Right ventricle myocardium superior (tissue), 1 donor: ENCODE results near the gene RDH5. TPM values are rescaled to one million over a fixed set of nuclear protein-coding genes. Genes with fewer than 3 reads are reported as not detected.

Experiments used
- ATAC-seq: fragments of 200-7000 bp; cut with Tn5 transposase; one replicate; pipeline ENCODE4 v1.9.1; 2020; ENCODE audit warnings: mild to moderate bottlenecking; ENCODE audit not compliant: poor library complexity
- DNase-seq: peaks from one replicate; pipeline ENCODE4 v3.0.0-alpha.2; 2020
- intact Hi-C: fragments of 100-400 bp; cut with DNase I; formaldehyde crosslinking; loops from one replicate; pipeline ENCODE4 v1.11.2; 2022
- total RNA-seq: library from RNA; stranded (reverse); fragmentation: NEBNext Ultra II Directional; extraction: Animal tissue kit (Norgen Biotek cat#: 25700); gene quantifications from one replicate; pipeline ENCODE4 v1.2.1, GENCODE V29; 2021
- donor health status: DM: no; HTN: yes; CAD: no; lungs with severe emphysema.

The RDH5 gene
- total RNA-seq, 1 donor from 2014 or later = 10.1 TPM

DNA sequence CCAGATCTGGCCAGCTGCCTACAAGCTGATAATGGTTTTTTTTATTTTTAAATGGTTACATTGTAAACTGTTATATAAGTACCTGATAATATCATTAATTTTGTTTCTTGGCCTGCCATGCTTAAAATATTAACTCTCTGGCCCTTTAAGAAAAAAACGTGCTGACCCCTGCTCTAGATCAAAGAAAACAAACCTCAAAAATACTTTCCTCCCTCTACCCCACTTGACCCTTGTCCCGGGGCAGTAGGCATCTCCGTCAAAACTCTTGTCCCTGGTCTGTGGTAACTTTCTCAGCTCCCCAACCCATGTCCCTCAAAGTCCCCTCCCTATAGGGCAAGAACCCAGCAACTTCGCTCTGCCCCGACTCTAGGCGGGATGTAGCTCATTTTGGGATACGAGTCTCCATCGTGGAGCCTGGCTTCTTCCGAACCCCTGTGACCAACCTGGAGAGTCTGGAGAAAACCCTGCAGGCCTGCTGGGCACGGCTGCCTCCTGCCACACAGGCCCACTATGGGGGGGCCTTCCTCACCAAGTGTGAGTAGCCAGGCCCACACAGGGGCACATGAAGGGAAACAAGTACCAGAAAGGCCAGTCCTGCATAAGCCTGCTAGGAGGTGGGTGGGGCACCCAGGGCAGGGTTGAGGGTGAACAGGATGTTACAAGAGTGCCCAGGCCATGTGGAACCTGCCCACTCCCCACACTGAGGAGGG, 3.5 kb downstream of the RDH5 start:
- DNase-seq (peak; percentile 42), ATAC-seq (no peak)
- intact Hi-C loops = no loop called here

DNA sequence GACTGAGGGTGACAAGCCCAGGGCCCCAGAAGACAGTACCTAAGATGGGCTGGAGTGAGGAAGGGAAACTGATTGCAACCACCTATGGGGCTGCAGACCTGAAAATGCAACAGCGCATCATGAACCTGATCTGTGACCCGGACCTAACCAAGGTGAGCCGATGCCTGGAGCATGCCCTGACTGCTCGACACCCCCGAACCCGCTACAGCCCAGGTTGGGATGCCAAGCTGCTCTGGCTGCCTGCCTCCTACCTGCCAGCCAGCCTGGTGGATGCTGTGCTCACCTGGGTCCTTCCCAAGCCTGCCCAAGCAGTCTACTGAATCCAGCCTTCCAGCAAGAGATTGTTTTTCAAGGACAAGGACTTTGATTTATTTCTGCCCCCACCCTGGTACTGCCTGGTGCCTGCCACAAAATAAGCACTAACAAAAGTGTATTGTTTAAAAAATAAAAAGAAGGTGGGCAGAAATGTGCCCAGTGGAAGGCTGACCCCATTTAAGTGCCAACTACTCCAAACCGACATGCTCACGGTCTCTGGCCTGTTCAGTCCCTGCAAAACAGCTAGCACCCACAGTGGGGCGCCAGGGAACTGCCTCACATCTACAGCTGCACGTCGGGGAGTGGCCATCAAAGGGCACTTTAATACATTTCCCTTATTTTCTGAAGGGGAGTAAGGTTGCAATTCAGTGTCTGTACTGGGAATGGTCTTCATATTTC, 4.2 kb downstream of the RDH5 start:
- peak; percentile 84 for DNase-seq
- no peak for ATAC-seq
- intact Hi-C loops = no loop called here

DNA sequence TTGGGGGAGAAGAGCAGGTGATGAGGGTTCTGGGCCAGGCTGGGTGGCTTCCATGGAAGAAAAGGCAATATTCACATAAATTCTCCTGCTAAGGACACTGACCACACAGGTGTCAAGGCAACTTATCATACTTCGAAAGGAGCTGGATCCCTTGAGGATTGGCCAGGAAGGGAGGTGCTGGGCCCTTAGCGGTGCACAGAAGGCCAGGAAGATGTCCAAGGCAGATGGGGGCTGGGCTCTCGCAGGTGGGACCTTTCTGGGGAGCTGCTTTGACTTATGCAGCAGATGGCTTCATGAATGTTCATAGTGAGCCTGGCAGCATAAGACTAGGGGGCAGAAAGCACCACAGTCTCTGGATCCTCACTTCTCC, 4.7 kb downstream of the RDH5 start:
- DNase-seq (peak; percentile 37), ATAC-seq (no peak)
- intact Hi-C loops = no loop called here

DNA sequence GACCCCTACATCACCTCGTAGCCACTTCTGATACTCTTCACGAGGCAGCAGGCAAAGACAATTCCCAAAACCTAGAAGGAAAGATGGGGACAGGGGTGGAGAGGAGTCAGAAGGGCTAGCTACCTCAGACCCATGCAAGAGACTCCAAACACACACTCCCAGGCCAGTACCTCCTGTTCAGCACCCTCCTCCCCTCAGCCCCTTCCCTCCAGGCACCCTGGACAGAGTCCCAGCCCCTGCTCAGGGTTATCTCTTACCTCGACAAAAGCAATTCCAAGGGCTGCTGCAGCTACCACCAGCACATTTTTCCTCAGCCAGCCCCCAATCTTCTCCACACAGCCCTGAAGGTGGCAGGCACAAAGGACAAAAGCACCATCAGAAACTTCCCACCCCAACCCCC, 5.4 kb downstream of the RDH5 start:
- ATAC-seq (no peak), DNase-seq (no peak)
- intact Hi-C loops = no loop called here

DNA sequence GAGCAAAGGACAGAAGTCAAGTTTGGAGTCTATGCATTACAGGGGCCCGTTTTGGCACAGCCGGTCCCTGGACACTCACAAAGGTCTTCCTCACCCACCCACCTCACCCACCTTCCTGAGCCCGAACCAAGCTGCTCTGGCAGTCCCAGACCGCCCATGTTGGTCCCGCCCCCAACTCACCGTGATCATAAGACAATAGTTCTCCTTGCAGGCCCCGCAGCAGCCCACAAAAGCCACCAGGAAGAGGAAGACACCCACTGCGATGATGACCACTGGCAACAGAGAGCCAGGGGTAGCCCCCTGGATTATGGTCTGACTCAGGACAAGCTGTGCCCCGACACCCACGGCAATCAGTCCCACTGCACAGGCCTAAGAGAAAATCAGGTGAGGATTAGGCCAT, 6.8 kb downstream of the RDH5 start:
- DNase-seq = no peak
- intact Hi-C loops = no loop called here

DNA sequence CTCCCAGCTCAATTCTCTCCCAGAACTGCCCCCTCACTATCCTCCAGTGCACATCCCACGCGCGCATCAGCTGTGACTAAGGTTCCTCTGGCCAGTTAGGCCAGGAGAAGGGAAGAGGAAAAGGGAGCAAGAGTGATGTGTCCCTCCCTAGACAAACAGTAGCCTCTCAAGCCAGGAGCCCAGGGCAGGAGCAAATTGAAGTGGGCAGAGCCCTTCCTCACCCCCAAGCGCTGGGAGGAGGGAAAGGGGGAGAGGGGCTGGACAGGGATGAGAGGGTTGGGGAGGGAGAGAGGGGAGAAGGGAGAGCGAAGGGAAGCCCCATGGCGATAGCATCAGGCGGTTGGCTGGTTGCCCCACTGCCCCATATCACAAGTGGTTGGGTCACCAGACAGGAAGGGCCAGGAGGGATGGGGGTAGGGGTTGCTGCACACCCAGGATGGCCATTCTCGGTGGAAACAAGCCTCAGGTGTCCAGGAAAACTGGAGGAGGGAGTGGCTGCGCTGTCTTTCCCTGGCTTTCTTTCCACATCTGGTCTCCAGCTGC, 7.5 kb downstream of the RDH5 start:
- peak; percentile 81 for DNase-seq
- no peak for ATAC-seq
- intact Hi-C loops = no loop called here

More for the DNA sequence above, 6.8 kb downstream of the RDH5 start:
- no peak for ATAC-seq

DNA sequence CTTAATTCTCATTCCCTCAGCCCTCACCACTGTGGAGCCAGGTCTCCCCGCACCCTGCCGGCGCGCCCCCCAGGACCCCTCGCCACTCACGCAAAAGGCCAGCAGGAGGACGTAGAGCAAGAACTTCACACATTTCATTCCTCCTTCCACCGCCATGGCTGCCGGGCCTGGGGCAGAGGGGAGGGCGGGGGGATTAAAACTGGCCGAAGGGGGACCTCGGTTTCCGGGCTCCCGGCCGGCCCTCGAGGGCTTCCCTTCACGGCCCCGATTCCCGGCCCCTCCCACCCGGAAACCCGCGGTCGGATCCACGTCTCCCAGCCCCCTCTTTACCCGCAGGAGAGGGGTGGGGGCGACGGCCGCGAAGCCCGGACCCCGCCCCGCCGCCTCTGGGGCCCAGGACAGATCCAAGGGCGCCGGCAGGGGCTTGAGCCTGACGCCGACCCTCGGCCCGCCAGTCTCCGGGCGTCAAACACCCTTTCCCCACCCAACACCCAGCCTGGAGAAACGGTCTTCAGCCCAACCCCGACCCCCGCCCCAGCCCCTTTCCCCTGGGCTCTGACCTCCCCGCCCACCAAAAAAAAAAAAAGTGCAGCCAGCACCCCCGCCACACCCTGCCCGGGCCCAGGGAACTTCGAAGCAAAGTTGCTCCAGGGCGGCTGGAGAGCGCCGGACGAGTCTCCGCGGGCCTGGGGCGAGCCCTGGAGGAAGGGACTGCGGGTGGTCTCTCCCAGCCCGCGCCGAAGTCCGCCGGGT, 8.2 kb downstream of the RDH5 start:
- DNase-seq (peak; percentile 85), ATAC-seq (peak; percentile 51)
- intact Hi-C loops = no loop called here

DNA sequence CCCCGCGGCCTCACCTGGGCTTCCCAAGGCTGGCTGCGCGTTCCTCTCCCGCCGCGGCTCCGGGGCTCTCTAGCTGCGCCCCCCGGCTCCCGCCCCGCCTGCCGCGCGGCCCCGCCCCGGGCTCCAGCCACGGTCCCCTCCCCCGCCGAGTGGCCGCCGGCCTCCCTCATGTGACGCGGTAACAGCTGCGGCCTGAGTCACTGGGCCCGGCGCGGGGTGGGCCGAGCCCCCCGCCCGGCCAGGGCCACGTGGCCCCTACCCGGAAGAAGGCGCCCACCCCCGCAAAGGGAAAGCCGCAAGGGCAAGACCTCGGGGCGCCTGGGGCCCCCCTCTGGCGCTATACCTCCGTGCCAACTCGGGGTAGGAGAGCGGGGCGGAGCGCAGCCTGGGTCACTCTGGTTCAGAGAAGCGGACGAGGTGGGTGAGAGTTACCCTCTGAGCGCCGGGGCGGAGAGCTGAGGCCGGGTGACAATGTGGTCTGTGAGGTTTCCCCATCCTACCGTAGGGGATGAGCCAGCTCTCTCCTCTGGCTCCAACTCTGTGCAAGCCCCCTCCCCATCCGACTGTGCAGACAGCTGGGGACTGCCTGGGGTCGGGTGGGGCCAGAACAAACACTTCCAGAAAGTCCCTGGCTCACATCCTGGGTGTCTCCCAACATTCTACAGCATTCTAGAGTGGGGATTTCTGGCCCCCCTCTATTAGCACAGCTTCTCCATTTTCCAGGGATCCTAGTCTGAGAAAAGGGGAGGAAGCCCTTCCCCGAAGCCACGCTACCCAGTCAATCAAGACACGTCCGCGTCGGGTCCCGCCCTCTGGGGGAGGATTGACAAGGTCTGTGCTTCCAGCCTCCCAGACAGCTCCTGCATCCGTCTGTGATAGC, 9.0 kb downstream of the RDH5 start, which contains the start of gene CD63:
Gene CD63, minus strand, starts transcription at position 71 of the 880 bp plus-strand sequence. CDS start 668 bp downstream, outside the sequence.
- ATAC-seq (peak; percentile 90), DNase-seq (peak; percentile 95)
- intact Hi-C loops = no loop called here

DNA sequence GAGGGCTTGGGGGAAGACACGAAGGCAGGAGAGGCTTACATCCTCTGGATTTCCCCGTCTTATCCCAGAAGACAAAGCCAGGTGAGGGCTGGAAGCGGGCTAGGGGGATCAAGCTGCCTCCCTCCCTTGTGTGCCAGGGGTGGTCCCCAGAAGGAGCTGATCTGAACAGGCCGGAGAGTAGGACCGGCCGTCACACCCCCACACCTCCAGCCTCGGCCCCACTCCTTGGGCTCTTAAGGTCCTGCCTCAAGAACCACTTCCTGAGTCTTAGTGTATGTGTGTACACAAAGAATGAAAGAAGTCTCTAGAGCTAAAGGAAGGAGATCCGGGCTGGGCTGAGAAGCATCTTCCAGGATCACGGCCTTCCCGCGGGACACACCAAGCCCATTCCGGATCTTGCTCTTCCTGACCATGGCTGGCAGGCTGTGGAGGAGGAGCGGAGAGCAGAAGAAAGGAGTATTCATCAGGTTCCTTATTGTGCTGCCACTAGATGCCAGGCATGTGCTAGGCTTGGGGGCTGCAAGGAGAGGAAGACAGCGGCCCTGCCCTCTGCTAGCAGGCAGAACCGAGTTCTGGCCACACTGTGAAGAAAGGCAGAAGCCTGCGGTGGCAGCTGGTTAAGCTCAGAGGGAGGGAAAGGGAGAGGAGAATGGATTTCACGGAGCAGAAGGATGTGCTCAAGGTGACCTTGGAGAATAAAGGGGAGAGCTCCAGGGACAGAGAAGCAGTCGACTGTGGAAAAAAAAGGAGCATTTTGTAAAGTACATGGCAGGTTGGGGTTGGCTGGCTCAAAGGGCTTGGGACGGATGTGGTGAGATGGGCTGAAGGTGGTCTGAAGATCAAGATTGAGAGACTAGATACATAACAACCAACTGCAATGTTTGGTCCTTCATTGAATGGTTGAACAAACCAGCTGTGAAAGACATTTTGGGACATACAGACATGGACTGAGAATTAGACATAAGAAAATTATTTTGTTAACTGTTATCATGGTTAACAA, 9.9 kb downstream of the RDH5 start:
- DNase-seq (peak; percentile 60), ATAC-seq (peak; percentile 1)
- intact Hi-C loops = no loop called here

DNA sequence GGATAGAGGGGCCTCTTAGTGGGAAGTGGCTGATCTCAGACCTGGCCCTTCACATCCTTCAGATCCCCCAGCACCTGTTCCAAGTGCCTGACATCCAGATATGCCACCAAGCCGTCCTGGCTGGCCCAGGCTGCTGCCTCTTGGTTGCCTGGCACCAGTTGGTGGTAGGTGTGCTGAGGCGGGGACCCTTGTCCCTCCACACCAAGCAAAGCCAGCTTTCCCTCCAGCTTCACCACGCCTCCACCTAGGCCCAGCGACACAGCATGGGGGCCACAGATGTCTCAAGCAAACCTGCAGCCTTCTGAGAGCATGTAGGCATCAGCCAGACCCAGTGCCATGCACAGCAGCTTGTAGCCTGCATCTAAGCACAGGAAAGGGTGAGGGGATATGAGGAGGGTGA, 12.1 kb downstream of the RDH5 start:
- intact Hi-C loops = no loop called here
- DNase-seq = no peak
- ATAC-seq = no peak

DNA sequence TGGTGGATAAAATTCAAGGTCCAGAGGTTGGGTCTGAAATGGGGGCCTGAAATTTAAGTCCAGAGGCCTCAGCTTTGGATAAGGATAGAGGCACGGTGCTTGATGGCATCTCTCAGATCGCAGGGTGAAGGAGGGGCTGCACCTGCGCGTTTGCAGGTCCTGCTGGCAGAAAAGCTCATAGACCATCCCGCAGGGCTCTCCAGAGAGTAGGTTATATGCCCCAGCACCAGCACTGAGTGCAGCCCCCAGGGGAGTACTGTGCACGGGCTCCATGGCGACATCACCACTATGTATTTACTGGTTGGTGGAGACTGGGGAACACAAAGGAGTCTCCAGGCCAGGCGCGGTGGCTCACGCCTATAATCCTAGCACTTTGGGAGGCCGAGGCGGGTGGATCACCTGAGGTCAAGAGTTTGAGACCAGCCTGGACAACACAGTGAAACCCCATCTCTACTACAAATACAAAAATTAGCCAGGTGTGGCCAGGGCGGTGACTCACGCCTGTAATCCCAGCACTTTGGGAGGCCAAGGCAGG, 12.9 kb downstream of the RDH5 start:
- intact Hi-C loops = no loop called here
- DNase-seq = no peak
- no peak for ATAC-seq

DNA sequence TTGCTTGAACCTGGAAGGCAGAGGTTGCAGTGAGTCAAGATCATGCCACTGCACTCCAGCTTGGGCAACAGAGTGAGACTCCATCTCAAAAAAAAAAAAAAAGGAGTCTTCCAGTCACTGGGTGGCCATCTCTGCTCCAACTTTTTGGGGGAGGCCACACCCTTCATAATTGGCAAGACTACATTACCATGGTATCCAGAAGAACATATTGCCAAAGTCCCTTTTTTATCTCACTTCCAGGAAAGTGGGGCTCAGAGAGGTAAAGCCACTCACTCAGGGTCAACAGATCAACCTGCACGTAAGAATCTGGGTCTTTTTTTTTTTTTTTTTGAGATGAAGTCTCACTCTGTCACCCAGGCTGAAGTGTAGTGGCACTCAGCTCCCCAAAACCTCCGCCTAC, 13.7 kb downstream of the RDH5 start:
- intact Hi-C loops = no loop called here
- ATAC-seq (no peak), DNase-seq (no peak)

DNA sequence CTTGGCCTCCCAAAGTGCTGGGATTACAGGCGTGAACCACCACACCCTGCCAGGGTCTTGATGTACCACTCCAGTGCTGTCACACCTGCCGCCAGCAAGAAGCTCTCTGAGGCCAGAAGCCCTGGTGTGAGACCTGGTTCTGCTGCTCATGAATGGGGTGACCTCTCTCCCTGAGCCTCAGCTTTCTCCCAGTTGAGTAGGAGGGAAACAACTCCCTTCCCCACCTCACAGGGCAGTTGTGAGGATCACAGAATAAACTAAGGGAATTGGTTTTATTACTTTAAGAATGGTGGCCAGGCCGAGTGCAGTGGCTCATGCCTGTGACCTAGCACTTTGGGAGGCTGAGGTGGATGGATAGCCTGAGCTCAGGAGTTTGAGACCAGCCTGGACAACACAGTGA, 14.4 kb downstream of the RDH5 start:
- intact Hi-C loops = no loop called here
- ATAC-seq = no peak
- no peak for DNase-seq

DNA sequence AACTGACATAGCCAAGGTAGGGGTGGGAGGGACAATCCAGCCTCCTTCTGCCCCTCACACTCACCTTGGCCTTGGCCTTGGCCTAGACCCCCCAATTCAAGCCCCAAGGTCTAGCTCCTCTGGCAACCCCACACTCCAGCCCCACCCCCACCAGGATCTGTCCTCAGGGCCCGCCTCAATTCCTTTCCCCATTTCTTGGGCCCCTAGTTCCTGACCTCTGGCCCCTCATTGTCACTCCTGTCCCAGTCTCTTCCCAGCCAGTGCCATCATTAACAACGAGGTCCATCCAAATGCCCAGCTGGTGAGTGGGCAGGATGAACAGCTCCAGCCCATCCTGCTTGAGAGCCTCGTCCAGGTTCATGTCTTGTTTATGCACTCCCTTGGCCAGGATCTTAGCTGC, 15.9 kb downstream of the RDH5 start:
- intact Hi-C loops = no loop called here
- no peak for ATAC-seq
- DNase-seq = no peak

DNA sequence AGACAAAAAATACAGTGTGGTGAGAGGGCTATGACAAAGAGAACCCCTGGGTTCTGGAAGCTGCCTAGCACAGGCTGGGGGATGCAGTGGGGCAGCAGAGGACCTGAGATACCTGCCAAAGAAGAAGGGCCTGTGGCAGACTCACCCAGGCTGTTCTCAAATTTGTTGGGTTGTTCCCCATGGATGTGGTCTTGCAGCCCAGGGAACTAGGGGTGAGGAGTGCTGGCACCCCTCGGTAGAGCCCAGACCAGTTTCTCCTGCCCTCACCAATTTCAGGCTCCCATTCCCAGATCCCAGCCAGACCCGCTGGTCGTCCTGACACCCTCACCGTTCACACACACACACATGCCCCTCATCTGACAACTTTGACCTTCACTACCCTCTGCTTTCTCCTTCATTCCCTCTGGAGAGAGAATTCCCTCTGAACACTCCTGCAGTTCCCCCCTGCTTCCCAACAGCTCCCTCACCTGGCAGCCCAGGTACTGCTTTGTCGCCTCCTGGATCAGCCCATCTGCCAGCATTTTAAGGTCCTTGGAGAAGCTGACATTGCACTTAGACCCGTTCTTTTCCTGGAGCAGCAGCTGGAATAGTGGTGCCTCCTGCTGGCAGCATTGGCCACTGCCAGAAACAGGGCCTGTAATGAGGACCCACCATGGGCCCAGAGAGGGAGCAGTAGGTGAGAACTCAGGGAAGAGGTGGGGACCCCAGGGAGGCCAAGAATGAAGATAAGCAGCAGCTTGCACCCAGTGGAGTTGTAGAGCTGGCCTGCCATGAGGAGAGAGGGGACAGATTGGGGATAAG, 16.8 kb downstream of the RDH5 start:
- peak; percentile 74 for ATAC-seq
- peak; percentile 82 for DNase-seq
- intact Hi-C loops = no loop called here

DNA sequence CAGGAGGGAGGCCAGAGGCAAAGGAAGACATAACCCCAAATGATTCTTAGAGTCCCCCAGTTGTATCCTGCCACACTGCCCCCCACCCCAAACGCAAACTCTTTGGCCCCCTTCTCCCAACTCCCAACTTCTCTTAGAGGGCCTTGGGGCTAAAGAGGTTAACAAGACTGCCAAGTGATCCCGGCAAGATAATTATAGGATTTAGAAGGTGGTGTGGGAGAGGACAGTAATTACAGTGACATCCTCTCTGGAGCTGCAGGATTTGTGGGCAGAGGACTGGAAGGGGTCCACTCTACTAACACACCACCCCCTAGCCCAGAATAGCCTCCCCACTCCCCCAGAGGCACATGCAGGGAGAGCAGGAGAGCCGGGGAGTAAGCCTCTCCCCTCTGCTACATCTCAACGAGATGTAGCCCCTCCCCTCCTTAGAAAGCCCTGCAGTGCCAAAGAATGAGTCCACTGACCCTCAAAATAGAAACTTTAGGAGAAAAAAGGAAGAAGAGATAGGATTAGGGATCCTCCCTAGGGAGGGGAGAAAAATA, 17.5 kb downstream of the RDH5 start:
- ATAC-seq = peak; percentile 11
- intact Hi-C loops = no loop called here

More for the DNA sequence above, 17.5 kb downstream of the RDH5 start:
- no peak for DNase-seq
